Measurements from ENCODE around the gene CHRM3. TPM values are rescaled to one million over a fixed set of nuclear protein-coding genes. Genes with fewer than 3 reads are reported as not detected.

Gene CHRM3
- total and polyA plus RNA-seq, 2 experiments from 2014 or later = 4.8 to 13.8 TPM

DNA sequence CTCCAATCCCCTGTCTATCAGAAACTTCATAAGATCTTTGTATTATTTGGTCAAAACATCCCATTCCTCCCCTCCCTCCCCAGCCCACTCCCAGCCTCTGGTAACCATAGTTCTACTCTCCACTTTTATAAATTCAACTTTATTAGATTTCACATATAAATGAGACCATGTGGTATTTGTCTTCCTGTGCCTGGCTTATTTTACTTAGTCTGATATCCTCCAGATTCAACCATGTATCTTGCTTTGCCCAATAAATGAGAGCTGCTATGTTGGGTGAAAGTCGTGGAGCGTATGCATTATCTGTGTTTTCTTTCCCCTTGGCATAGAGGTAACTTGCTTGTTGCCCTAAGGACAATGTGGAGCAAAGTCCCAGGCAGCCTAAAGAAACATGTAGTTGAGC is 28.5 kb upstream of the CHRM3 start:
- H3K4me1 ChIP-seq (ENCODE audit: insufficient read depth) = peaks cover 9% of the 10 kb centered on the region
- no peaks in the 10 kb centered on the region for H3K79me2 ChIP-seq (replicated peaks; ENCODE audit: insufficient read depth)
- TF ChIP-seq CREB1 (CRISPR knock-in tag; IDR thresholded peaks at IDR 0.05; ENCODE audit: low read depth) = no peak
- TF ChIP-seq, protein P1, sequence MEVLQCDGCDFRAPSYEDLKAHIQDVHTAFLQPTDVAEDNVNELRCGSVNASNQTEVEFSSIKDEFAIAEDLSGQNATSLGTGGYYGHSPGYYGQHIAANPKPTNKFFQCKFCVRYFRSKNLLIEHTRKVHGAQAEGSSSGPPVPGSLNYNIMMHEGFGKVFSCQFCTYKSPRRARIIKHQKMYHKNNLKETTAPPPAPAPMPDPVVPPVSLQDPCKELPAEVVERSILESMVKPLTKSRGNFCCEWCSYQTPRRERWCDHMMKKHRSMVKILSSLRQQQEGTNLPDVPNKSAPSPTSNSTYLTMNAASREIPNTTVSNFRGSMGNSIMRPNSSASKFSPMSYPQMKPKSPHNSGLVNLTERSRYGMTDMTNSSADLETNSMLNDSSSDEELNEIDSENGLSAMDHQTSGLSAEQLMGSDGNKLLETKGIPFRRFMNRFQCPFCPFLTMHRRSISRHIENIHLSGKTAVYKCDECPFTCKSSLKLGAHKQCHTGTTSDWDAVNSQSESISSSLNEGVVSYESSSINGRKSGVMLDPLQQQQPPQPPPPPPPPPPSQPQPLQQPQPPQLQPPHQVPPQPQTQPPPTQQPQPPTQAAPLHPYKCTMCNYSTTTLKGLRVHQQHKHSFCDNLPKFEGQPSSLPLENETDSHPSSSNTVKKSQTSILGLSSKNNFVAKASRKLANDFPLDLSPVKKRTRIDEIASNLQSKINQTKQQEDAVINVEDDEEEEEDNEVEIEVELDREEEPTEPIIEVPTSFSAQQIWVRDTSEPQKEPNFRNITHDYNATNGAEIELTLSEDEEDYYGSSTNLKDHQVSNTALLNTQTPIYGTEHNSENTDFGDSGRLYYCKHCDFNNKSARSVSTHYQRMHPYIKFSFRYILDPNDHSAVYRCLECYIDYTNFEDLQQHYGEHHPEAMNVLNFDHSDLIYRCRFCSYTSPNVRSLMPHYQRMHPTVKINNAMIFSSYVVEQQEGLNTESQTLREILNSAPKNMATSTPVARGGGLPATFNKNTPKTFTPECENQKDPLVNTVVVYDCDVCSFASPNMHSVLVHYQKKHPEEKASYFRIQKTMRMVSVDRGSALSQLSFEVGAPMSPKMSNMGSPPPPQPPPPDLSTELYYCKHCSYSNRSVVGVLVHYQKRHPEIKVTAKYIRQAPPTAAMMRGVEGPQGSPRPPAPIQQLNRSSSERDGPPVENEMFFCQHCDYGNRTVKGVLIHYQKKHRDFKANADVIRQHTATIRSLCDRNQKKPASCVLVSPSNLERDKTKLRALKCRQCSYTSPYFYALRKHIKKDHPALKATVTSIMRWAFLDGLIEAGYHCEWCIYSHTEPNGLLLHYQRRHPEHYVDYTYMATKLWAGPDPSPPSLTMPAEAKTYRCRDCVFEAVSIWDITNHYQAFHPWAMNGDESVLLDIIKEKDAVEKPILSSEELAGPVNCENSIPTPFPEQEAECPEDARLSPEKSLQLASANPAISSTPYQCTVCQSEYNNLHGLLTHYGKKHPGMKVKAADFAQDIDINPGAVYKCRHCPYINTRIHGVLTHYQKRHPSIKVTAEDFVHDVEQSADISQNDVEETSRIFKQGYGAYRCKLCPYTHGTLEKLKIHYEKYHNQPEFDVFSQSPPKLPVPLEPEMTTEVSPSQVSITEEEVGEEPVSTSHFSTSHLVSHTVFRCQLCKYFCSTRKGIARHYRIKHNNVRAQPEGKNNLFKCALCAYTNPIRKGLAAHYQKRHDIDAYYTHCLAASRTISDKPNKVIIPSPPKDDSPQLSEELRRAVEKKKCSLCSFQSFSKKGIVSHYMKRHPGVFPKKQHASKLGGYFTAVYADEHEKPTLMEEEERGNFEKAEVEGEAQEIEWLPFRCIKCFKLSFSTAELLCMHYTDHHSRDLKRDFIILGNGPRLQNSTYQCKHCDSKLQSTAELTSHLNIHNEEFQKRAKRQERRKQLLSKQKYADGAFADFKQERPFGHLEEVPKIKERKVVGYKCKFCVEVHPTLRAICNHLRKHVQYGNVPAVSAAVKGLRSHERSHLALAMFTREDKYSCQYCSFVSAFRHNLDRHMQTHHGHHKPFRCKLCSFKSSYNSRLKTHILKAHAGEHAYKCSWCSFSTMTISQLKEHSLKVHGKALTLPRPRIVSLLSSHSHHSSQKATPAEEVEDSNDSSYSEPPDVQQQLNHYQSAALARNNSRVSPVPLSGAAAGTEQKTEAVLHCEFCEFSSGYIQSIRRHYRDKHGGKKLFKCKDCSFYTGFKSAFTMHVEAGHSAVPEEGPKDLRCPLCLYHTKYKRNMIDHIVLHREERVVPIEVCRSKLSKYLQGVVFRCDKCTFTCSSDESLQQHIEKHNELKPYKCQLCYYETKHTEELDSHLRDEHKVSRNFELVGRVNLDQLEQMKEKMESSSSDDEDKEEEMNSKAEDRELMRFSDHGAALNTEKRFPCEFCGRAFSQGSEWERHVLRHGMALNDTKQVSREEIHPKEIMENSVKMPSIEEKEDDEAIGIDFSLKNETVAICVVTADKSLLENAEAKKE (CRISPR knock-in tag; IDR thresholded peaks at IDR 0.05) = no peak
- no peak for TF ChIP-seq ETS1 (IDR thresholded peaks at IDR 0.05)
- TF ChIP-seq EZH2phosphoT487 (IDR thresholded peaks at IDR 0.05; ENCODE audit: unreplicated experiment) = no peak
- TF ChIP-seq STAT1 (IDR thresholded peaks at IDR 0.05; ENCODE audit: unreplicated experiment) = no peak
- TF ChIP-seq EZH2 (IDR thresholded peaks at IDR 0.05; ENCODE audit: low read depth, unreplicated experiment) = no peak
- no peak for TF ChIP-seq ZNF114 (CRISPR knock-in tag; IDR thresholded peaks at IDR 0.05)
- TF ChIP-seq JUNB (IDR thresholded peaks at IDR 0.05; ENCODE audit: unreplicated experiment) = no peak
- TF ChIP-seq NANOG (IDR thresholded peaks at IDR 0.05; ENCODE audit: borderline replicate concordance) = no peak
- TF ChIP-seq, protein P2, sequence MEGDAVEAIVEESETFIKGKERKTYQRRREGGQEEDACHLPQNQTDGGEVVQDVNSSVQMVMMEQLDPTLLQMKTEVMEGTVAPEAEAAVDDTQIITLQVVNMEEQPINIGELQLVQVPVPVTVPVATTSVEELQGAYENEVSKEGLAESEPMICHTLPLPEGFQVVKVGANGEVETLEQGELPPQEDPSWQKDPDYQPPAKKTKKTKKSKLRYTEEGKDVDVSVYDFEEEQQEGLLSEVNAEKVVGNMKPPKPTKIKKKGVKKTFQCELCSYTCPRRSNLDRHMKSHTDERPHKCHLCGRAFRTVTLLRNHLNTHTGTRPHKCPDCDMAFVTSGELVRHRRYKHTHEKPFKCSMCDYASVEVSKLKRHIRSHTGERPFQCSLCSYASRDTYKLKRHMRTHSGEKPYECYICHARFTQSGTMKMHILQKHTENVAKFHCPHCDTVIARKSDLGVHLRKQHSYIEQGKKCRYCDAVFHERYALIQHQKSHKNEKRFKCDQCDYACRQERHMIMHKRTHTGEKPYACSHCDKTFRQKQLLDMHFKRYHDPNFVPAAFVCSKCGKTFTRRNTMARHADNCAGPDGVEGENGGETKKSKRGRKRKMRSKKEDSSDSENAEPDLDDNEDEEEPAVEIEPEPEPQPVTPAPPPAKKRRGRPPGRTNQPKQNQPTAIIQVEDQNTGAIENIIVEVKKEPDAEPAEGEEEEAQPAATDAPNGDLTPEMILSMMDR (conservative IDR thresholded peaks at IDR 0.05; ENCODE audit: low read depth in 2 of 2) = no peak
- TF ChIP-seq POLR2AphosphoS5 (IDR thresholded peaks at IDR 0.05; ENCODE audit: low read depth) = no peak
- TF ChIP-seq, protein P3, sequence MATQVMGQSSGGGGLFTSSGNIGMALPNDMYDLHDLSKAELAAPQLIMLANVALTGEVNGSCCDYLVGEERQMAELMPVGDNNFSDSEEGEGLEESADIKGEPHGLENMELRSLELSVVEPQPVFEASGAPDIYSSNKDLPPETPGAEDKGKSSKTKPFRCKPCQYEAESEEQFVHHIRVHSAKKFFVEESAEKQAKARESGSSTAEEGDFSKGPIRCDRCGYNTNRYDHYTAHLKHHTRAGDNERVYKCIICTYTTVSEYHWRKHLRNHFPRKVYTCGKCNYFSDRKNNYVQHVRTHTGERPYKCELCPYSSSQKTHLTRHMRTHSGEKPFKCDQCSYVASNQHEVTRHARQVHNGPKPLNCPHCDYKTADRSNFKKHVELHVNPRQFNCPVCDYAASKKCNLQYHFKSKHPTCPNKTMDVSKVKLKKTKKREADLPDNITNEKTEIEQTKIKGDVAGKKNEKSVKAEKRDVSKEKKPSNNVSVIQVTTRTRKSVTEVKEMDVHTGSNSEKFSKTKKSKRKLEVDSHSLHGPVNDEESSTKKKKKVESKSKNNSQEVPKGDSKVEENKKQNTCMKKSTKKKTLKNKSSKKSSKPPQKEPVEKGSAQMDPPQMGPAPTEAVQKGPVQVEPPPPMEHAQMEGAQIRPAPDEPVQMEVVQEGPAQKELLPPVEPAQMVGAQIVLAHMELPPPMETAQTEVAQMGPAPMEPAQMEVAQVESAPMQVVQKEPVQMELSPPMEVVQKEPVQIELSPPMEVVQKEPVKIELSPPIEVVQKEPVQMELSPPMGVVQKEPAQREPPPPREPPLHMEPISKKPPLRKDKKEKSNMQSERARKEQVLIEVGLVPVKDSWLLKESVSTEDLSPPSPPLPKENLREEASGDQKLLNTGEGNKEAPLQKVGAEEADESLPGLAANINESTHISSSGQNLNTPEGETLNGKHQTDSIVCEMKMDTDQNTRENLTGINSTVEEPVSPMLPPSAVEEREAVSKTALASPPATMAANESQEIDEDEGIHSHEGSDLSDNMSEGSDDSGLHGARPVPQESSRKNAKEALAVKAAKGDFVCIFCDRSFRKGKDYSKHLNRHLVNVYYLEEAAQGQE (IDR thresholded peaks at IDR 0.05; ENCODE audit: unreplicated experiment) = no peak
- no peak for TF ChIP-seq ZNF331 (CRISPR knock-in tag; IDR thresholded peaks at IDR 0.05; ENCODE audit: low read depth)
- H3K4me3 Mint-ChIP-seq = no peak overlapping the region
- peaks cover 7% of the 10 kb centered on the region; the same call in 2 of the 3 replicates for H3K4me1 Mint-ChIP-seq
- H3K27ac ChIP-seq (ENCODE audit: low read depth) = no peak overlapping the region
- 0 out of 2 replicates have a peak, but pooled peaks cover 5% of the 10 kb centered on the region for H3K9me2 ChIP-seq (ENCODE audit: insufficient read depth)
- no peak overlapping the region for H2AFZ ChIP-seq
- no peaks in the 10 kb centered on the region for H3K27me3 ChIP-seq (ENCODE audit: insufficient read depth)
- no peaks in the 10 kb centered on the region for H3K27me3 Mint-ChIP-seq (ENCODE audit: insufficient read depth, low read depth, poor library complexity)
- DNase-seq (ENCODE audit: low spot score) = no peak
- ATAC-seq = no peak
- H4K20me1 ChIP-seq (replicated peaks; ENCODE audit: insufficient read depth) = no peaks in the 10 kb centered on the region
- H3K36me3 Mint-ChIP-seq (ENCODE audit: low read depth) = no peaks in the 10 kb centered on the region
- no peak overlapping the region for H3K4me3 ChIP-seq
- no peaks in the 10 kb centered on the region for H3K36me3 ChIP-seq (ENCODE audit: insufficient read depth)
- H3K9me3 Mint-ChIP-seq = no peaks in the 10 kb centered on the region
- H3K4me2 ChIP-seq = no peak overlapping the region
- no peaks in the 10 kb centered on the region for H3F3A ChIP-seq (replicated peaks; ENCODE audit: low read depth)
- H3K27ac Mint-ChIP-seq = no peak overlapping the region

All from GM23338 (cell line).